ENCODE data around the gene CAP2.

CAP2 gene

GRCh38 chr6:17354700-17355403, 38.5 kb upstream of the CAP2 start:
- no peaks in the 10 kb centered on the region for H3K27me3 ChIP-seq (replicated peaks; ENCODE audit: control insufficient read depth, insufficient read depth, low read length)
- TF ChIP-seq CTCF (IDR thresholded peaks at IDR 0.05; ENCODE audit: insufficient read depth, low read length, poor library complexity, severe bottlenecking) = no peak
- no peak for DNase-seq (ENCODE audit: extremely low read depth, insufficient read length)

GRCh38 chr6:17355404-17355774, 38.0 kb upstream of the CAP2 start:
- H3K4me3 ChIP-seq (replicated peaks; ENCODE audit: low read depth, low read length) = no peak overlapping the region
- H3K27me3 ChIP-seq (replicated peaks; ENCODE audit: control insufficient read depth, insufficient read depth, low read length) = no peaks in the 10 kb centered on the region
- TF ChIP-seq CTCF (IDR thresholded peaks at IDR 0.05; ENCODE audit: insufficient read depth, low read length, poor library complexity, severe bottlenecking) = no peak
- no peaks in the 10 kb centered on the region for H3K36me3 ChIP-seq (ENCODE audit: control insufficient read depth, insufficient read depth, low read length)
- DNase-seq (ENCODE audit: extremely low read depth, insufficient read length) = no peak

More at GRCh38 chr6:17354700-17355403, 38.5 kb upstream of the CAP2 start:
- Histone ChIP-seq H3K36me3 (ENCODE audit: control insufficient read depth, insufficient read depth, low read length) (no peaks in the 10 kb centered on the region), H3K4me3 (replicated peaks; ENCODE audit: low read depth, low read length) (no peak overlapping the region)

- Histone ChIP-seq H3K27me3 (replicated peaks; ENCODE audit: control insufficient read depth, insufficient read depth, low read length) (no peaks in the 10 kb centered on the region), H3K4me3 (replicated peaks; ENCODE audit: low read depth, low read length) (no peak overlapping the region), H3K36me3 (ENCODE audit: control insufficient read depth, insufficient read depth, low read length) (no peaks in the 10 kb centered on the region)
- no peak for TF ChIP-seq CTCF (IDR thresholded peaks at IDR 0.05; ENCODE audit: insufficient read depth, low read length, poor library complexity, severe bottlenecking)
- no peak for DNase-seq (ENCODE audit: extremely low read depth, insufficient read length)
These were observed 34.9 kb upstream of the CAP2 start for GRCh38 chr6:17358515-17358914.

- no peak for TF ChIP-seq CTCF (IDR thresholded peaks at IDR 0.05; ENCODE audit: insufficient read depth, low read length, poor library complexity, severe bottlenecking)
- Histone ChIP-seq H3K4me3 (replicated peaks; ENCODE audit: low read depth, low read length) (no peak overlapping the region), H3K36me3 (ENCODE audit: control insufficient read depth, insufficient read depth, low read length) (no peaks in the 10 kb centered on the region), H3K27me3 (replicated peaks; ENCODE audit: control insufficient read depth, insufficient read depth, low read length) (no peaks in the 10 kb centered on the region)
- no peak for DNase-seq (ENCODE audit: extremely low read depth, insufficient read length)
These were observed 32.8 kb upstream of the CAP2 start for GRCh38 chr6:17360564-17360963.

- no peak for DNase-seq (ENCODE audit: extremely low read depth, insufficient read length)
- Histone ChIP-seq H3K36me3 (ENCODE audit: control insufficient read depth, insufficient read depth, low read length) (no peaks in the 10 kb centered on the region), H3K27me3 (replicated peaks; ENCODE audit: control insufficient read depth, insufficient read depth, low read length) (no peaks in the 10 kb centered on the region), H3K4me3 (replicated peaks; ENCODE audit: low read depth, low read length) (no peak overlapping the region)
- no peak for TF ChIP-seq CTCF (IDR thresholded peaks at IDR 0.05; ENCODE audit: insufficient read depth, low read length, poor library complexity, severe bottlenecking)
These were observed 32.4 kb upstream of the CAP2 start for GRCh38 chr6:17361013-17361412.

GRCh38 chr6:17365961-17366360, 27.4 kb upstream of the CAP2 start:
- no peaks in the 10 kb centered on the region for H3K27me3 ChIP-seq (replicated peaks; ENCODE audit: control insufficient read depth, insufficient read depth, low read length)
- no peak overlapping the region for H3K4me3 ChIP-seq (replicated peaks; ENCODE audit: low read depth, low read length)
- DNase-seq (ENCODE audit: extremely low read depth, insufficient read length) = no peak
- H3K36me3 ChIP-seq (ENCODE audit: control insufficient read depth, insufficient read depth, low read length) = no peaks in the 10 kb centered on the region
- no peak for TF ChIP-seq CTCF (IDR thresholded peaks at IDR 0.05; ENCODE audit: insufficient read depth, low read length, poor library complexity, severe bottlenecking)
